HG02571 (cell line): Measurements from ENCODE around the gene IGFBPL1.

Source experiments
- ATAC-seq: cut with Tn5 transposase; IDR thresholded peaks from one replicate; pipeline ENCODE4 v1.9.1; 2021; ENCODE audit warnings: mild to moderate bottlenecking, moderate library complexity; ENCODE audit not compliant: unreplicated experiment

The IGFBPL1 gene

DNA sequence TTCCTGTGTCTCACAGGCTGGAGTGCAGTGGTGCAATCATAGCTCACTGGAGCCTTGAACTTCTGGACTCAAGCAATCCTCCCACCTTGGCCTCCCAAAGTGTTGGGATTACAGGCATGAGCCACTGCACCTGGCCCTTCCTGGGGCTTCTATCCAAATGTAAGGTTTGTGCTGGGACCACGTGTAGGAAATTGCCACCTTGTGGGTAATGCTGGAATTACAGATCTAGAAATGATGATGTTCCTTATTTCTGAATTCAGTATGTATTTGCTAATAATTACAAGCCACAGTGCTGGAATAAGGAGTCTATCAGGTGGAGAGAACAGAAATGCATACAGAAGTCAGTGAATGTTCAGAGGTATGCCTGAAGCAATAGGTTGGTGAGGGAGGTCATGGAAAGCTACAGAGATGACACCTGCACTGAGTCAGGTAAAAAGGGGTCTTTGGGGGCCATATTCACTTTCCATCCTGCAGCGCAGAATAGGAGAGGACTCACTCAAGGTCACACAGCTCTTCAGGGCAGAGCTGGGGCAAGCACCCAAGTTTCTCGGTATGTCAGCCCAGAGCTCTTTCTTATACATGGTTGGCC is 8.8 kb upstream of the IGFBPL1 start:
- ATAC-seq = no peak

DNA sequence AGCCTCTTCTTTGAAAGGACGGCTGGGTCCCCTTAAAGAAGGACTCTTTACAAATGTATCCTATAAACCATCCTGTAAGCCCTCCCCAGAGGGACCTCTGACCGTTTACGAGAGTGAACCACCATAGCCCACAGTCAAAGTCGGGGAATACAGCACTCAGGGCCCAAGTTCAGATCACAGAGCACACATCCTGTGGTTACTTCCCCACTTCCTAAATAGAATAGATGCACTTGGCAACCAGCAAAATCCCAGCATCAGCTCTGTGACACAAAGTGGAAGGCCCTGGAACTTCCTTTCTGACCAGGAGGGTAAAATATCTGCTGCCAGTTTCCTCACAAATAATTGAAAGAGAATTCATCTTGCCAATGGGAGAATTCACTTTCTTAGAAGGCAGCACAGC is 6.9 kb upstream of the IGFBPL1 start:
- ATAC-seq = no peak

DNA sequence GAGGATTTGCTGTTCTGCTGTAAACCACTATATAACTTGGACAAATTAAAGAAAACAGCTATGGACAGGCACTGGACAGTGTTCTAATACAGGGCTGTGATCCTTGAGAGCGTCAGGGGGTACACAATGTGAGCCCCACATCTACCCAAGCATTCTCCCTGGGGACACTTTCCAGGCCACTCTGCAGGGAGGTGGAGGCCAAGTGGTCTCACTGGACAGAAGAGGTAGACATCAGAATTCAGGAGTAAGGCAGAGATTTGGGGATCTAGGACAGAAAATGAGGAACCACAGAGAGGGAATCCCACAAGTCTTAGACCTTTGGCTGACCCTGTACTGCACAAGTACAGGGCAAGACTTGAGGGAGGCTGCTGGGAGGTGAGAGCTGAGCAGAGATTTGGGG is 3.8 kb upstream of the IGFBPL1 start:
- no peak for ATAC-seq

DNA sequence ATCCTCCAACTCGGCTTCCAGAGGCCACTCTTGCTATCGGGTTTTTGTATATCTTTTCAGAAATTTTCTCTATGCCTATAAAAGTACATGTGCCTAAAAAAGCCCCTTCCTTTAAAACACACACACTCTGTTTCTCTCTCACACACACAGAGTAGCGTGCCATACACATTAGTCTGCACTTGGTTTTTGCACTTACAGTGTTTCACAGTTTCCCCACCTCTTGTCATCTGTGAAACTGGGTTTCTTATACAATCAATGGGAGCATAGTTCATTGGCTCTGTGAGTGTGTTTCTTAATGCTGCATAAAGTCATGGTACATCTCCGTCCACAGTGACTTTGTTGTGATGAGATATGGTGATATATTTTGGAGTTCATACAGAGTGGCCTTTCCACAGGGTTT is 664 bp upstream of the IGFBPL1 start:
- ATAC-seq = no peak

DNA sequence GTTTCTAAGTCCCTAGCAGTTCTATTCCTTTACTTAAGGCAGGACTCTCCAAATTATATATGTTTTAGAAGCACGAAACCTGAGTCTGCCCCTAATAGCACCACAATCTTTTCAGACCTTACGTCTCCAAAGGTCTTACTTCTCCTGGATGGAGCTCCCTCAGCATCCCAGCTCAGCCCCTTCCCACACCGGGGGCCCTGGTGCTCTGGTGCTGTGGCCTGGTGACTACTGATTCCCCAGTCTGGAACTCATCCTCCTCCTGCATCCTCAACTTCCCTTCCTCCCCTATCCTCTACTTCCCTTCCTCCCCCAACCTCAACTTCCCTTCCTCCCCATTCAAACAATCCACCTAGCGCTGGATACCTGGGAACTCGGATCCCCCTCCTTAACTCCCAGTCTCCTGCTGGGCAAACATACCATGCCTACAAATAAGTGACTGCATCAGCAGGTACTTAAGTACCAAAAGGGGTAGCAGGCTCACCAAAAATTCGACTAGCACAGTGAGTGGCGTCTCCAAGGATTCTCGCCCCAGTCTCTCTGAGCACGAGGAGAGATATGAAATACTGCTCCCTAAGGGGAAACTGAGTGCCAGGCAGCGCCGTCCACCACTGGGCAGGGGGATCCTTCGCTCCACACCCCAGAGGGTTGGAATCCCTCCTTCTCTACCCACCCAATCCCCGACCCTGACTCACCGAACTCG is 831 bp downstream of the IGFBPL1 start:
- no peak for ATAC-seq

DNA sequence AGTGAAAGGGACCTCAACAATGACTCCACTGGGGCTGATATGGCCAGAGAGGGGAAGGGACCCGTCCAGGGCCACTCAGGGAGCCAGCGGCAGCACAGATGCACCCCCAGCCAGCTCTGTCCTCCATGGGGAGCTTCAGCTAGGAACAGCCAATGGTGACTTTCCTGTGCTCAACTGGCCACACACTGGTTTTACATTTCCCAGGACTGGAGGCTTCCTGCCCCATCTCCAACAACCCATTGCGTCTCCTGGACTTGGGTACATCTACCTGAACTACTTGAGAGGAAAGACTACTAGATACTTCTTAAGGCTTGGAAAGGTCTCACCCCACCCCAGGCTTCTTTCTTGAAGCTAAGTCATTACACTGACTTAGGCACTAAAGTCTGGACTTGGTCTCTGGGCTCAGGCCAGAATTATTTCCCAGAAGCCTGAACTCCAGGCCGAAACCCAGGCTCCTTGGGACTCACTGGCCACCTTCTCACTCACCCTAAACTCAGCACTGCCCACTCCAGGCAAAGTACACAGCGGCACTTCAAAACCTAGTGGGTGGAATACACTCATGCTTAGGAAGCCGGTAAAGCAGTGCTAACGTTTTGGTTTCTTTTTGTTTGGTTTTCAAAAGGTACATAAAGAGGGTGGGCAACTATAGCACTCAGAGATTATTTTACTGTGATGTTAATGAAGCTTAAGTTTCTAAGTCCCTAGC is 1.5 kb downstream of the IGFBPL1 start:
- ATAC-seq = no peak

DNA sequence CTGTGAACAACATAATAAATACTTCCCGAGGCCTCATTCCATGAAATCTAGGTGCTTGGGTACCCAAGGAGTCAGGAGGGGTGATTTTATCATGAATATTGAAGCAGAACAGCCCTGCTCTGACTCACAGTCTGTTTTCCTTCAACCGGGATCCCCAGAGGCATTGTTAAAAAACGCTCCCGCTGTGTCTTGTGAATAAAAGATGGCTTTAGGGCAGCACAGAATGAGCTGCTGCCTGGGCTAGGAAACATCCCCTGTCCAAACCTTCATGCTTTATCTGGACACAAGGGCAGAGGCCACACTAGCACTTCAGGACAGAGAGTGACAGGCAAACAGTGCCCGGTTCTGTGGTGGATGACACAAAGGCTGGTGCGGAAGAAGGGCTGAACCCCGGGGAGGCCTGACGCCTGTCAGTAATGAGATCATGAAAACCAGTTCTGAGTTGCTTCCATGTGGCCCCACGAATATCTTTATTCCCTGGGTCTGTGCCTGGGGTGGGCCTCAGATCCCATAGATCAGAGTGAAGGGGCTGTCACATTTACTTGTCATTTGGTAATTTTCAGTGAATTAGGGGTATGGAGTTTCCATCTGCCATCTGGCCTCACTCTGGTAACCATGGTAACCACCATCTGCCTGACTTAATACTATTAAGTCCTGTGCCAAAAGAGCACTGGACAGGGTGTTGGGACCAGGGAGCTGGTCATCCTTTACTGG is 2.6 kb downstream of the IGFBPL1 start:
- no peak for ATAC-seq

DNA sequence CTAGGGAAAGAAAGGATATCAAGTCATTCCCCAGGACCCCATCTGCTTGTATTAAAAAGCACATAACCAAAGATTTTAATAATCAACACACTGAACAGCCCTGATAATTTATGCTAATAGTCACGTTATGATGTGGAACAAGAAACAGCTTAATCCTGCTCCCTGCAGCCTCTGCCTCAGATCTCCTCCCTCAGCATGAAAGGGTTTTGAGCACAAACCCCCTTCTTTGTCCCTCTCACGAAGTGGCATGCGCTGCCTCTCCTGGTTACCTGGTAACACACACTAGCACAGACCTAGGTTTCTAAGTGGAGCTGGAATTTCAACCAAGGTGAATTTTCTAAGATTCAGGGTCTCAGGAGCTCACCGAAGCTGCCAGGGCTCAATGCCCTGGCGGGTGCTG is 5.1 kb downstream of the IGFBPL1 start:
- ATAC-seq = no peak

DNA sequence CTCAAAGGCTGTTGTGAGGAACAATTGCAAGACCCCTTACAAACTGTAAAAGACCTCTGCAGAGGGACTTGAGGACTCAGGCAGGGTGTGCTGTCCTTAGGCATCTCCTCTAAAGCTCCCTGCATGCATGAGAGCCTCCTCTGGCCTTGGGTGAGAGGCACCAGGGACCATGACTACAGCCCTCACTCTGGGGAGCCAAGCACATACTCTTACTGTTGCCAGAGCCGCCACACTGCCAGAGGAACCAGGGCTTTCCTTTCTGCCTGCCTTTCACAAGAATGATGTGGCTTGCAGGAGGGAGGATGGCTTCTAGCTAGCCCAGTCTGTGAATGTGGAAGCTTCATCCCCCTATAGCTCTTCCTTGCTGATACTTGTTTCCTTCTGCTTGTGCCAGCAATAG is 5.9 kb downstream of the IGFBPL1 start:
- ATAC-seq = no peak

DNA sequence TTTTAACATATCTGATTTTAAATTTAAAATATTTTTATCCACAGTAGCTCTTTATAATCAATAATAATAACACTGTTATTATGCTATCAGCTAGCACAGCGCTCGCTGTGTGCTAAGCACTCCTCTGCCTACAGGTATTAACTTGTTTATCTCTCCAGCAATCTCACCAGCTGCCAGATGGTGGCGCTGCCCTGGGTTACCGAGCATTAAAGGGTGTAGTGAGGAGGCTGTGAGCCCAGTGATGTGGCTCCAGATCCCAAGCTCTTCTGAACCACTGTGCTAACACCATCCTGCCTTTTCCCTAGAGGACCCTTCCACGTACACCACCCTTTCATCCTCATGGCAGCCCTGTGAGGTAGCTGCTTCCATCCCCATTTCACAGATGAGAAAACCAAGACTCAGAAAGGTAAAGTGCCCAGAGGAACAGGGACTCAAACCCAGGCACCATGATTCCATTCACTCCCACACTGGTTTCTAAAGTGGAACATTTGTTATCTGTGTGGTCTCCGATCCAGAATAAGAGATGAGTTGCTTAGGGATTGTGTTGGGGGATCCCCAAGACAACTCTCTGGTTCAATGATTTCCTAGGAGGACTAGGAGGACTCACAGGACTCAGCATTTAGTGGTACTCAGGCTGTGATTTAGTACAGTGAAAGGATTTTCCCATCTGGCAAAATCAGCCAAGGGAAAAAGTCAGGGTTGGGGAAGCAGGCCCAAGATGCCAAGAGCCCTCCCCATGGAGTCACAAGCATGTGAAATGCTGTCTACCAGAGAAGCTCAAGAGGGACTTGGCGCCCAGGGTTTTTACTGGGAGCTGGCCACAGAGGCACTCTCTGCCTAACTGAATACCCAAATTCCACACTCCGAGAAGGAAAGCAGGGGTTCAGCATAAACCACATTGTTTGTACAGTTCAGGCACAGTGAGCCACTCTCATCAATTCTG is 7.0 kb downstream of the IGFBPL1 start:
- no peak for ATAC-seq

DNA sequence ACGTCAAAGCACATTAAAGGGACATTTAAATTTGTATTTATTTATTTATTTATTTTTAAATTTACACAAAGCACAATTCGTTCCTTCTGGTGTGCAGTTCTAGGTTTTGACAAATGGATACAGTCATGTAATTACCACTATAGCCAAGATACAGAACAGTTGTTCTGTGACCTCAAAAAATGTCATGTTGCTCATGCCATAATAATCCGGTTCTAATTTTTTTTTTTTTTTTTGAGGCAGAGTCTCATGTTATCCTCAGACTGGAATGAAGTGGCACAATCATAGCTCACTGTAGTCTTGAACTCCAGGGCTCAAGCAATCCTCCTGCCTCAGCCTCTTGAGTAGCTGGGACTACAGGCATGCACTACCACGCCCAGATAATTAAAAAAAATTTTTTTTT is 7.8 kb downstream of the IGFBPL1 start:
- no peak for ATAC-seq

DNA sequence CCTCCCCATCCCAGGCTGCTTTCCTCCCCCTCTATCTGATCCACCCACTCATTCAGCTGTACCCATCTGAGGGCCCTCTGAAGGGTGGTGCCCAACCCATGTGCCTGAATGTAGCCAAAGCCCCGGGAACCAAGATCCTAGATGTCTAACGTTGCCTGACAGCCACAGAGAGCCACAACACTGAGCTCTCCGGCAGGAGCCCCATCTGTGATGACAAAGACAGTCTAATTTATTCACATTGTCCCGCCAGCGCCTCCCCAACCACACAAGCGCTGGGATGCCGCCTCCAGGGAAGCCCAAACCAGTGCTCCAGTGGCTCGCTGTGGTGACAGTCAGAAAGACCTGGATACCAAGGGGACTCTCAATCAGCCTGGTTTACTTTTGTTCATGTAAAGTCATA is 8.4 kb downstream of the IGFBPL1 start:
- no peak for ATAC-seq

DNA sequence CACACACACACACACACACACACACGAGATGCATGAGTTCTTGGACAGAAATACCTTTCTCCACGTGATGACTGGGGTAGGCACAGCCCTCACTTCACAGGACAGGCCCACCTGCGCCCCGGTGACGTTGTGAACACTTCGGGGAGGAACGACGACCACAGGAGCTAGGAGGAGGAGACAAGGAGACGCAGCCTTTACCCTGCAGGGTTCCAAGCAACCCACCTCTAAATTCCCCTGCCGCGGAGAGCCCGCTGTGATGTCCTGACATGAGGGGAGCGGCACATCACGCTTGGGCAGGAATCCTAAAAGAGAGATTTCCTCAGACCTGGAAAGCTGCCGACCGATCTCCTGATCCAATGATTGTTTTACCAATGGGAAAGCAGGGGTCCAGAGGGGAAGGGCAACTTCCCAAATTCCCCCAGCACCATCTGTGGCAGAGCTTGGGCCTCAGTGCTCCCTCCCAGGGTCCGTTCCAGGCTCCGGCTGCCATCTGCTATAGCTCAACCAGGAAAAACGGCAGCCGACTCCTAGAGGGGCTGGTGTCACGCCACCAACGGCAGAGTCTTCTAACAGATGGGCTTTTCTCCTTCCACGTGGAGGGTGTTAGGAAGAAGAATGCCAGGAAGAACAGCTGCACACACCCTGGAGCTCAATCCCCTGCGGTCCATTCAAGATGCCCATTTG is 10.1 kb downstream of the IGFBPL1 start:
- no peak for ATAC-seq

DNA sequence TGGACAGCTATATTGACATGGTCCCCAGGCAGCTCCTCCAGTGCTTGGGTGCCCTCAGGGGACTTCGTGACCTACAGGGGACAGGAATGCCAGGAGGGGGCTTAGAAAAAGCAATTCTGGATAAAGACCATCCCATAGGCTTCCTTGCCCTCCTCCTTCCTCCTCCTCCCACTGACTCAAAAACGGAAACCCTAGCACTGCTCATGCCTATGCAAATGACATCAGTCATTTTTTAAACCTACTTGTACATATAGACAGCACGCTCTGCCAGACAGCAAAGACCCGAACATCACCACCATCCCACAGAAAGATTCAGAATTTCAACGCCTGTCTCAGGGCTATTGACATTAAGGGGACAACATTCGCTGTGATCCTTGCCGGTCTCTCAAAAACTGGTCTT is 11.0 kb downstream of the IGFBPL1 start:
- no peak for ATAC-seq

DNA sequence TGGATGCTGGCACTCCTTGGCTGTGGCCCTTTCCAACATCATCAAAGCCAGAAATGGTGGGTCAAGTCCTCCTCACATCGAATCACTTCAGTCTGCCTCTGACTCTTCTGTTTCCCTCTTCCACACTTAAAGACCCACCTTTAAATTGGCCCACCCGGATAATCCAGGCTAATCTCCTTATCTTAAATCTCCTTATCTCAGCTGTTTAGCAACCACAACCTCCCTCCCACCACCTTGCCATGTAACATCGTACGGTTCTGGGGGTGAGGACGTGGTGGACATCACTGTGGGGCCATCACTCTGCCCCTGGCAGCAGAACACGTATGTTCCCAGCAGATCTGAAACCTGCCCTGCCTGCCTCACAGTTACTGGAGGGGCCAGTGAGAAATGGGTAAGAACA is 11.5 kb downstream of the IGFBPL1 start:
- no peak for ATAC-seq

DNA sequence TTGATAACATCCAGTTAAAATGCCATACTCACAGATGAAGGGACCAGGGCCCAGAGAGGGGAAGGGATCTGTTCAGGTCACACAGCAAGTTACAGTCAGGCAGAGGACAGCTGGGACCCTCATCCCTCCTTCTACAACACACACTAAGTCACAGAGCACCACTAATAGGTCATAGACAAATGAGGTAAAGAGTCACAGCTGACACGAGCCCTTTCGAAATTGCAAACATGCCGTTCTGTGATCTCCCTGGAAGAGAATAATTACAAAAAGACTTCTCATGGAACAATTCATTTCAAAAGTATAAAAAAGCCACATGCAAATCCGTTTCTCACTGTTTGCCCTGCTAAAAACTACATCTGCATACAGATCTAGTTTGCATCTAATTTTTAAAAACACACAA is 15.5 kb downstream of the IGFBPL1 start:
- ATAC-seq = peak; percentile 56

DNA sequence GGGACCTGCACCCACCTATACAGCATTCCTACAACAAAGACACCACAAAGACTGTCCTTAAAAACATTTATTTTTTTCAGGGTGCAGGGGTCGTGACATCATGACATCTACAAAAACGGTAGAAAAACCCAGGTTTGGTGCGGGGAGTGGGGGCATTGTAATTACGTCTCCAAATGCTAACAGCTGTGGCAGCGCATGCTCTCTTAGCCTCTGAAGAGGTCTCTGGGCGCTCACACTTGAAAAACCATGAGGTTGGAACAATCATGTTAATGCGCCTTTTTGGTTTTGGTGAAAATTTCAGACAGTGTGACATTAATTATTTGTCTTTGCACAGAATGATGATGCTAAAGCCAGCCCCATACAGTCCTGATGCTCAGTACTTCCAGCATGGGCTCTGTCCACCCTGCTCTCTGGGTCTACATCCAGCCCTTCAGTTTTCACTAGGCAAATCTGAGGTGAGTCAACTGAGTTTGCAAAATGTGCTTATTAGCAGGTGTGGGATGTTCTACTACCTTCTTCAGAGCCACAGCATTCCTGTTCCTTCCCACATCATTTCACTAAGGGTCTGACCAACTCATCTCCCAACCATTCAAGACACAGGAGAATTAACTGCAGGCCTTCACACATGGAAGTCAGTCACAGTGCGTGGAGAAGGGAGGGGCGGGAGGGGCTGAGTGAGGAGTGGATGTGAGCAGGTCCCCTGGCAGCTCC is 17.6 kb downstream of the IGFBPL1 start:
- ATAC-seq = no peak

DNA sequence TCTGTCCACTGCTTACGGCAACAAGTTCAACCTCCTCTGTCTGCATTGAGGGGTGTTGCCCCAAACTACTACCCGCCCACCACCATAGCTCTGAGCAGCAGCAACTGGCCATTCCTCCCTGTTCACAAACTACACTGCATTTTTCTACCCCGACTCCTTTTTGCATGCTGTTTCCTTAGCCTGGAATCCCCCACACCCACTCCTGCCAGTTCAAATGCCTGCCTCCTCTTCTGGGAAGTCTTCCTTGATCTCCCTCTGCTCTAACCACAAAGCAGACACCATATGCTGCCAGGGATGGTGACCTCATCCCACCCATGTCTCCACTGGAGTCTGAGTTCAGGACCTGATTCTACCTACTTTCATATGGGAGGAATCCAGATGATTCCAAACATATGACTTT is 18.5 kb downstream of the IGFBPL1 start:
- no peak for ATAC-seq

DNA sequence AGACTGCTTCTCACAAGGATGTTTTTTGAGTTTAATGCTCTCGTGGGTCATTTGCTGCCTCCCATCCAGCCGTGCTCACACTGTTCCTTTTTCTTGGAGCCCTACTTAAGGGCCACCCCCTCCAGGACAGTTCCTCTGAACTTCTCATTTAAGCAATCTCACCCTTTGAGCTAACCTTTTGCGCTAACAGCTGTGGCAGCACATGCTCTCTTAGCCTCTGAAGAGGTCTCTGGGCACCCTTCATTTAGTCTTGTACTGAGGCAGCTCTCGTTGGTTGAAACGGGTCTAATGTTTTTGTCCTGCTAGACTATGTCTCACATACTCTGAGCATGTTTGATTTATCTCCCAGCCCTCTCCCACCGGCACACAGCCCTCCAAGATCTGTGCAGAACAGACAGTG is 19.9 kb downstream of the IGFBPL1 start:
- no peak for ATAC-seq

DNA sequence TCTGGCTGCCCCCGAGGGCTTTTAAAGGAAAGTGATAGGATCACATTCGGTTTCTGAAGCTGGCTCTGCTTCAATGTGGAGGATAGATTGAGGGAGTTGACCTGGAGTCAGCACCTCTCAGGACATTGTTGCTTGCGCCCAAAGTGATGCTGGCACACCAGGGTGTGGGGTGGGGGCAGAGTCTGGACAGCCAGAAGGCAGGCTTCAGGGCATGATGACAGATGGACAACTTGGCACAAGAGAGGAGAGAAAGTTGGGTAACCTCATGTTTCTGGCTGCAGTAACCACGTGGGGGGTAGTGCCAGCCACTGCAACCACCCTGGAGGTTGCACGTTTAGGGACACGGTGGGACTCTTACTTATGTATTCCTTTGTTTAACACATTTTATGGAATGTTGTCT is 22.3 kb downstream of the IGFBPL1 start:
- no peak for ATAC-seq
